Heart left ventricle (tissue), 16 donors: Measurements from ENCODE around the gene NCEH1. TPM values are rescaled to one million over a fixed set of nuclear protein-coding genes. Genes with fewer than 3 reads are reported as not detected.

ENCODE experiments used
- ATAC-seq, 4 donors: fragments of 200-7000 bp; cut with Tn5 transposase; one replicate each; pipeline ENCODE4 v1.9.1; 2020 to 2022; ENCODE audit warnings: moderate library complexity in 4 of 4, mild to moderate bottlenecking in 3 of 4, moderate number of reproducible peaks in 1 of 4
- DNase-seq, 5 donors: peaks; one replicate each; pipeline ENCODE4 v3.0.0-alpha.2; 2020
- H3K27ac ChIP-seq, 12 donors: fragments of 200-600 bp; sonication (generic) in 4 of 12; one replicate each; pipeline versions ENCODE4 v1.5.0 to v1.8.0; 2016 to 2022; ENCODE audit warnings: mild to moderate bottlenecking in 2 of 12
- H3K27me3 ChIP-seq, 9 donors: fragments of 200-600 bp; sonication (generic) in 2 of 9; one replicate each; pipeline versions ENCODE4 v1.5.1 to v1.8.0; 2016 to 2022; ENCODE audit warnings: mild to moderate bottlenecking in 3 of 9
- H3K36me3 ChIP-seq, 9 donors: fragments of 200-600 bp; sonication (generic) in 2 of 9; one replicate each; pipeline versions ENCODE4 v1.5.0 to v1.8.0; 2018 to 2022; ENCODE audit warnings: mild to moderate bottlenecking in 2 of 9
- H3K4me1 ChIP-seq, 12 donors: fragments of 200-600 bp; sonication (generic) in 4 of 12; one replicate each; pipeline versions ENCODE4 v1.5.0 to v1.8.0; 2016 to 2022; ENCODE audit warnings: mild to moderate bottlenecking in 3 of 12
- H3K4me3 ChIP-seq, 12 donors: fragments of 200-600 bp; sonication (generic) in 4 of 12; one replicate each; pipeline versions ENCODE4 v1.5.0 to v1.8.0; 2017 to 2022; ENCODE audit warnings: mild to moderate bottlenecking in 9 of 12, moderate library complexity in 4 of 12
- H3K9me3 ChIP-seq, 12 donors: fragments of 200-600 bp; sonication (generic) in 4 of 12; one replicate each; pipeline versions ENCODE4 v1.5.0 to v1.8.0; 2016 to 2022; ENCODE audit warnings: mild to moderate bottlenecking in 1 of 12
- CTCF ChIP-seq, 12 donors: fragments of 200-600 bp; sonication (generic) in 4 of 12; IDR thresholded peaks; one replicate each; pipeline versions ENCODE4 v1.5.0 to v1.8.0; 2018 to 2022; ENCODE audit warnings: antibody characterized with exemption in 12 of 12, mild to moderate bottlenecking in 5 of 12
- POLR2A ChIP-seq, 2 donors: fragments of 450-650 bp; IDR thresholded peaks; one replicate each; pipeline ENCODE4 v1.6.1; 2017; ENCODE audit warnings: antibody characterized with exemption in 2 of 2, mild to moderate bottlenecking in 2 of 2, moderate library complexity in 2 of 2
- WGBS, 4 donors: extraction: QIAGEN DNeasy Blood & Tissue Kit in 2 of 4; methylation state at CpG; one replicate each; pipeline versions ENCODE4 v1.1.5 to v1.1.7; 2013 to 2018; 5-methylcytosine and 5-hydroxymethylcytosine counted together
- intact Hi-C, 10 donors: fragments of 100-400 bp; cut with DNase I; formaldehyde crosslinking; loops; one replicate each; pipeline versions ENCODE4 v1.11.1 to v1.14.2; 2022
- polyA plus RNA-seq, 2 donors: library from polyadenylated mRNA; stranded (reverse); fragments of 200-250 nt; gene quantifications; one replicate each; pipeline ENCODE4 v1.2.3, GENCODE V29; 2013
- total RNA-seq, 9 donors: library from RNA; depleted of rRNA in 2 of 9; stranded (reverse); fragments of >200 nt in 2 of 9; fragmentation: NEBNext Ultra II Directional in 3 of 9; extraction: Animal tissue kit (Norgen Biotek cat#: 25700) in 3 of 9; gene quantifications; one replicate each; pipeline versions ENCODE4 v1.1.0 to v1.2.4, GENCODE V29; 2016 to 2023
- donor health status: ischemic (EF 13 %, LVEDD 7.1; RV severe dilation, severe dysfunction).
- donor health status: healthy with polysubstance abuse.
- donor health status: DM: no; HTN: yes; CAD: no.
- donor health status: DM: no; HTN: no; CAD: no.
- donor health status: ischemic (EF 25% LVEDD 6.9; RV normal size, moderate dysfunction).
- donor health status: ischemic (EF 25% LVEDD 5.7; RV mildly dilated, moderate dysfunction).
- donor health status: healthy.
- donor health status: DM: yes; HTN: yes; CAD: no.
- donor health status: ischemic (EF 35%, LVEDD 5.7; RV mildly dilated, moderate dysfunction).
- donor health status: nonischemic (EF 11% LVEDD 7.7; RV severe dilation, severe dysfunction).
- donor health status: DM: yes; HTN: yes; CAD: no.
- donor health status: PGD.
- donor health status: ischemic (EF 29% LVEDD 5.4; RV normal size, mild dysfunction).
- donor health status: nonischemic (EF 23%, LVEDD 6.1; RV moderate dilation, normal function).

NCEH1 gene
- total and polyA plus RNA-seq, 11 donors = 10.9 to 72.7 (median 50.1) TPM

DNA sequence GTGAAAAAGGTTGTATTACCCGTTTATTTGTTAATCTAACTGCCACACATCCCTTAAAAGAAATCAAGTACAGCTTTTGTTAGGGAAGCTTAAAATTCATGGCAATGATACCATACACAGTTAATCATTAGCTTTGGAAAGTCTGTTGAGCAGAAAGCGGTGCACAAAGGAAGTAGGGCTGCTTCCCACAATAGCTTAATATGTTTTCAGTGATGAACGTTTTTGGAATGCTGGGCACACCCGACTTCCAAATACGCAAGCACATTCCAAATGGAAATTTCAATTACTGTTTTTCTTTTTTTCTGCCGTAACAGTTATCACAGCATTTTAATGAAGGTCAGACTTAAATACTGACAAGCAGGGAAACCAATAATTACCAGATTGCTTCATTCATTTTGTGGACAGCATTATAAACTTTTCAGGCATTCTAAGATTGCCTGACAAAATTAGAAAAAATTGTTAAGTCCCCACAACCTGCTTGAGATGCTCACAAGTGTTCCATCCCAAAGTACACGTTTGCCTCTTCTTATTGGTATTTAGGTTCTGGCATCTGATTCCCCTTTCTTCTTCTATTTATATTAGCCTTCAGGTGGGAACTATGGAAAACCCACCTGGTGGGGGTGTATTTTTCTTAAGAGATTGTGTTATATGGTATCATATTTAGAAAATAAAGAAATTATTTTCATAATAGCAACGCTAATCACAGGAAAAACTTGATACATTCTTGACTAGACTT, 38.5 kb upstream of the NCEH1 start:
- H3K27ac ChIP-seq = peak overlapping the region; percentile 14 to 86 (median 80)
- no peaks in the 10 kb centered on the region for H3K9me3 ChIP-seq
- H3K4me1 ChIP-seq = peaks cover 0 to 25% (median 9%) of the 10 kb centered on the region in 12 donors
- H3K36me3 ChIP-seq = no peaks in the 10 kb centered on the region
- intact Hi-C loops = loop anchor here in 2 of 10 donors (10.0 kb wide), 1 partner anchor 75 kb away; no protein-coding TSS in a partner anchor
- H3K4me3 ChIP-seq = peak overlapping the region in 11 of 12 donors; percentile 55 to 88 (median 75)
- TF ChIP-seq CTCF (IDR thresholded peaks at IDR 0.05) (no peak), POLR2A (IDR thresholded peaks at IDR 0.05) (no peak)
- H3K27me3 ChIP-seq = no peaks in the 10 kb centered on the region
- ATAC-seq = peak in 2 of 4 donors; percentile 42
- 30 to 44% (median 36%) methylated on average over 8 of the region's 8 CpGs for WGBS, 4 donors
- DNase-seq = peak in 1 of 5 donors; percentile 19

DNA sequence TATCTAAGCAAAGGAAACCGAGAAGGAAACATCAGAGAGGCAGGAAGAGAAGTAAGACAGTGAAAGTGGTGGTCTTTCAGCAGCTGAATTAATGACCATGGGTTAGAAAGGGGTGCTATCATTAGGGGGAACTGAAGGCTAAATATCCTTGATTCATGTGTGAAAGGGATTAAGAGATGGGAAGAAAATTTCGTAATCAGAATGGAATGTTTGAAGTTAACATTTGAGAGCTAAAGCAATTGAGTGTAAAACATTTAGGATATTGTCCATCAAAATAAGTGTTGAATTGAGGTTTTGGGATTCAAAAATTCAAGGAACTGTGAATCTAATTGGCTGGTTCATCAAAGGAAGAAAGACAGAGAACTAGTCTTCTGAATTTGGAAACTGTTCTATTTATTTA, 35.6 kb upstream of the NCEH1 start:
- intact Hi-C loops = loop anchor here in 2 of 10 donors (10.0 kb wide), 1 partner anchor 72 kb away; no protein-coding TSS in a partner anchor
- H3K4me3 ChIP-seq = no peak overlapping the region
- H3K4me1 ChIP-seq = peaks cover 0 to 17% (median 8%) of the 10 kb centered on the region in 12 donors
- H3K36me3 ChIP-seq = no peaks in the 10 kb centered on the region
- ATAC-seq = no peak
- DNase-seq = no peak
- H3K27ac ChIP-seq = no peak overlapping the region
- H3K27me3 ChIP-seq = no peaks in the 10 kb centered on the region
- H3K9me3 ChIP-seq = no peaks in the 10 kb centered on the region
- 57 to 71% (median 64%) methylated on average over 2 of the region's 2 CpGs for WGBS, 4 donors
- TF ChIP-seq POLR2A (IDR thresholded peaks at IDR 0.05) (no peak), CTCF (IDR thresholded peaks at IDR 0.05) (no peak)

- TF ChIP-seq CTCF (IDR thresholded peaks at IDR 0.05) (no peak), POLR2A (IDR thresholded peaks at IDR 0.05) (no peak)
- H3K27me3 ChIP-seq = no peaks in the 10 kb centered on the region
- no peak overlapping the region for H3K27ac ChIP-seq
- DNase-seq (no peak), ATAC-seq (no peak)
- intact Hi-C loops = no loop called here
- no peaks in the 10 kb centered on the region for H3K9me3 ChIP-seq
- 15 to 29% (median 25%) methylated on average over 1 of the region's 1 CpG for WGBS, 4 donors
- no peaks in the 10 kb centered on the region for H3K4me1 ChIP-seq
- H3K36me3 ChIP-seq = no peaks in the 10 kb centered on the region
- no peak overlapping the region for H3K4me3 ChIP-seq
These were observed 28.6 kb upstream of the NCEH1 start for GRCh38 chr3:172739462-172739861.

DNA sequence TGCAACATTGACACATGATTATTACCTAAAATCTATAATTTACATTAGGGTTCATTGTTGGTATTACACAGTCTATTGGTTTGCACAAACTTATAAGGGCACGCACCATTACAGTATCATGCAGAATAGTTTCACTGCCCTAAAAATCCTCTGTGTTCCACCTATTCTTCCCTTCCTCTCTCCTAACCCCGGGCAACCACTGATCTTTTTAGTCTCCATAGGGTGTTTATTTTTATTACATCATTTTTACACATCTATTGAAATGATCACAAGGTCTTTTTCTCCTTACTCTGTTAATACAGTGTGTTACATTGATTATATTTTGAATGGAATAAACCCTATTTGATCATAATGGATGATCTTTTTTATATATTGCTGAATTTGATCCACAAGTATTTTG, 24.1 kb upstream of the NCEH1 start:
- H3K36me3 ChIP-seq = no peaks in the 10 kb centered on the region
- ATAC-seq (no peak), DNase-seq (no peak)
- no peaks in the 10 kb centered on the region for H3K27me3 ChIP-seq
- 85 to 94% (median 92%) methylated on average over 2 of the region's 2 CpGs for WGBS, 4 donors
- H3K4me1 ChIP-seq = no peaks in the 10 kb centered on the region
- no peak overlapping the region for H3K27ac ChIP-seq
- no peaks in the 10 kb centered on the region for H3K9me3 ChIP-seq
- intact Hi-C loops = no loop called here
- TF ChIP-seq POLR2A (IDR thresholded peaks at IDR 0.05) = no peak
- TF ChIP-seq CTCF (IDR thresholded peaks at IDR 0.05) = no peak
- no peak overlapping the region for H3K4me3 ChIP-seq
